Coronary artery (tissue), 2 donors: ENCODE data around the gene USP12.
"Not testable (repeated sequence)": the region's sequence is repeated elsewhere in the genome, so short reads cannot be mapped to it uniquely, and the experiment has no call there.

Experiments
- DNase-seq: peaks from one replicate; pipeline ENCODE4 v3.0.0-alpha.2; 2017; ENCODE audit warnings: low spot score
- H3K27ac ChIP-seq, 2 donors: fragments of 200-600 bp; sonication (generic); one replicate each; pipeline ENCODE4 v1.5.1; 2016 to 2019
- H3K4me3 ChIP-seq: fragments of 200-600 bp; sonication (generic); 2 replicates; pipeline ENCODE4 v1.5.1; 2016; ENCODE audit warnings: mild to moderate bottlenecking, moderate library complexity
- CTCF ChIP-seq: fragments of 200-600 bp; sonication (generic); IDR thresholded peaks from one replicate; pipeline ENCODE4 v1.5.1; 2019; ENCODE audit warnings: antibody characterized with exemption

The USP12 gene

GRCh38 chr13:27149702-27150101 is 21.9 kb downstream of the USP12 start:
- Histone ChIP-seq H3K27ac (no peak overlapping the region), H3K4me3 (no peak overlapping the region)
- DNase-seq: no peak
- TF ChIP-seq CTCF: no peak

- no peak for TF ChIP-seq CTCF
- no peak overlapping the region for H3K4me3 ChIP-seq
- no peak overlapping the region for H3K27ac ChIP-seq
- no peak for DNase-seq
Observed at GRCh38 chr13:27148900-27149299, 22.7 kb downstream of the USP12 start.

GRCh38 chr13:27147530-27148170 is 24.0 kb downstream of the USP12 start:
- Histone ChIP-seq H3K27ac (no peak overlapping the region), H3K4me3 (no peak overlapping the region)
- TF ChIP-seq CTCF: no peak
- DNase-seq: no peak

GRCh38 chr13:27141746-27142145 is 29.9 kb downstream of the USP12 start:
- TF ChIP-seq CTCF: no peak
- DNase-seq: no peak
- Histone ChIP-seq H3K4me3 (no peak overlapping the region), H3K27ac (no peak overlapping the region)

GRCh38 chr13:27141159-27141558 is 30.5 kb downstream of the USP12 start:
- not testable (repeated sequence) for H3K27ac ChIP-seq, H3K4me3 ChIP-seq, DNase-seq

GRCh38 chr13:27140060-27140459 is 31.6 kb downstream of the USP12 start:
- TF ChIP-seq CTCF: no peak
- Histone ChIP-seq H3K27ac (no peak overlapping the region), H3K4me3 (no peak overlapping the region)
- no peak for DNase-seq

GRCh38 chr13:27139565-27139964 is 32.0 kb downstream of the USP12 start:
- DNase-seq: no peak
- H3K4me3 ChIP-seq: no peak overlapping the region
- no peak for TF ChIP-seq CTCF
- no peak overlapping the region for H3K27ac ChIP-seq
